ENCODE data around the gene CYBRD1. TPM values are rescaled to one million over a fixed set of nuclear protein-coding genes. Genes with fewer than 3 reads are reported as not detected.
"Not testable (repeated sequence)": the region's sequence is repeated elsewhere in the genome, so short reads cannot be mapped to it uniquely, and the experiment has no call there.

CYBRD1 gene
- total RNA-seq, 2 donors from 2014 or later = 34.6 to 59.7 TPM

DNA sequence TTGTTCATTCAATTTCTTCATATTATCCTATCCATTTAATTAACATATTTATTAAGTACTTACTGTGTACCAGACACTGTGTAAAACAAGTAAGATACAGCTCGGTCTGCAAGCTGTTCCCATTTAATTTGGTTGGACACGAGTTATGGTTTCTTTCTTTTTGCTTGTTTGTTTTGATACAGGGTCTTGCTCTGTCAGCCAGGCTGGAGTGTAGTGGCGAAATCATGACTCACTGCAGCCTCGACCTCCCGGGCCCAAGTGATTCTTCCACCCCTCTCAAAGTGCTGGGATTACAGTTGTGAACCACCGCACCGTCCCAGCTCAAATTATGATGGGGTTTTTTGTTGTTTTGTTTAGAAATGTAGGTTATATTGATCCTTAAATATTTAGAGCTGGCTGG lies 9.0 kb downstream of the CYBRD1 start:
- H3K27ac ChIP-seq = no peak overlapping the region
- no peak for ATAC-seq

DNA sequence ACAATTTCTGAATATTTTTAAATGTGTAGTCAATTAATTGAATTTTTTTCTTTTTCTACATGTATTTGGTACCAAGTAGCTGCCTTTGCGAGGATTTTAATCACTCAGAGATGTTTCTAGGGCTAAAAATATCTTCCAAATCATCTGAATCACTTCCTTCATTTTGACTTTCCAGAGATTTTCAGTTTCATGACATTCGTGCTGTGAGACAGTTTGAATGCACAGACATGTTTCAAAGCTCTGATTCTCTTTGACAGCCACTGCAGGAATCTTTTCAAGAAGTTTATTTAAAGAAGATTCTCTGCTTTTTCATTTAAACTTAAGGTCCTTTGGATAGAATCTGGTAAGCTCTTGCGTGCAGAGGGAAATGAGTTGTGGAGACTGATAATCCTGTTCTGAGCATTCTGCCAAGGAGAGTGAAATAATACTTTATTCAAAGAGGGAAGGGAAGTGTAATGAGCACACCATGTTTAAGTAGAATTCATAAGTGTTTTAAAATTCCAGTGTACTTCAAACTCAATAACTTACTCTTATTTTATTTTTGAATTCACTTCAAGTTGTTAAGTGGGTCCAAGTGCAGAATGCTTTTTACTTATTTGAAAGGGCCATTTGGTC lies 9.7 kb downstream of the CYBRD1 start:
- no peak overlapping the region for H3K4me3 ChIP-seq
- H3K36me3 ChIP-seq (replicated peaks in 1 of 2; ENCODE audit: insufficient read depth in 1 of 2, low read depth in 2 of 2) = no peaks in the 10 kb centered on the region
- DNase-seq = no peak
- no peak for ATAC-seq
- intact Hi-C loops (cut with DNase I) = no loop called here
- no peaks in the 10 kb centered on the region for H3K4me1 ChIP-seq
- peaks cover 0 to 7% of the 10 kb centered on the region in 2 donors for H3K27me3 ChIP-seq
- TF ChIP-seq, protein P1, sequence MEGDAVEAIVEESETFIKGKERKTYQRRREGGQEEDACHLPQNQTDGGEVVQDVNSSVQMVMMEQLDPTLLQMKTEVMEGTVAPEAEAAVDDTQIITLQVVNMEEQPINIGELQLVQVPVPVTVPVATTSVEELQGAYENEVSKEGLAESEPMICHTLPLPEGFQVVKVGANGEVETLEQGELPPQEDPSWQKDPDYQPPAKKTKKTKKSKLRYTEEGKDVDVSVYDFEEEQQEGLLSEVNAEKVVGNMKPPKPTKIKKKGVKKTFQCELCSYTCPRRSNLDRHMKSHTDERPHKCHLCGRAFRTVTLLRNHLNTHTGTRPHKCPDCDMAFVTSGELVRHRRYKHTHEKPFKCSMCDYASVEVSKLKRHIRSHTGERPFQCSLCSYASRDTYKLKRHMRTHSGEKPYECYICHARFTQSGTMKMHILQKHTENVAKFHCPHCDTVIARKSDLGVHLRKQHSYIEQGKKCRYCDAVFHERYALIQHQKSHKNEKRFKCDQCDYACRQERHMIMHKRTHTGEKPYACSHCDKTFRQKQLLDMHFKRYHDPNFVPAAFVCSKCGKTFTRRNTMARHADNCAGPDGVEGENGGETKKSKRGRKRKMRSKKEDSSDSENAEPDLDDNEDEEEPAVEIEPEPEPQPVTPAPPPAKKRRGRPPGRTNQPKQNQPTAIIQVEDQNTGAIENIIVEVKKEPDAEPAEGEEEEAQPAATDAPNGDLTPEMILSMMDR (IDR thresholded peaks at IDR 0.05) = no peak
- no peak for TF ChIP-seq POLR2A (IDR thresholded peaks at IDR 0.05)
- H3K9me3 ChIP-seq = no peaks in the 10 kb centered on the region
- 55 to 70% methylated on average over 3 of the region's 3 CpGs for WGBS, 2 donors
- H3K27ac ChIP-seq = no peak overlapping the region

More for the DNA sequence above, 9.0 kb downstream of the CYBRD1 start:
- H3K4me1 ChIP-seq = no peaks in the 10 kb centered on the region
- H3K4me3 ChIP-seq = no peak overlapping the region
- peak in 2 of 4 donors; percentile 17 to 23 for DNase-seq
- intact Hi-C loops (cut with DNase I) = no loop called here
- H3K9me3 ChIP-seq = no peaks in the 10 kb centered on the region
- peaks cover 0 to 7% of the 10 kb centered on the region in 2 donors for H3K27me3 ChIP-seq
- no peaks in the 10 kb centered on the region for H3K36me3 ChIP-seq (replicated peaks in 1 of 2; ENCODE audit: insufficient read depth in 1 of 2, low read depth in 2 of 2)
- TF ChIP-seq POLR2A (IDR thresholded peaks at IDR 0.05) = no peak
- TF ChIP-seq, protein P1 (IDR thresholded peaks at IDR 0.05) = no peak
- 52 to 61% methylated on average over 7 of the region's 7 CpGs for WGBS, 2 donors

- no peak overlapping the region for H3K27ac ChIP-seq
- DNase-seq = no peak
- 84 to 100% methylated on average over 1 of the region's 1 CpG for WGBS, 2 donors
- no peak overlapping the region for H3K4me3 ChIP-seq
- H3K36me3 ChIP-seq (replicated peaks in 1 of 2; ENCODE audit: insufficient read depth in 1 of 2, low read depth in 2 of 2) = no peaks in the 10 kb centered on the region
- intact Hi-C loops (cut with DNase I) = no loop called here
- H3K4me1 ChIP-seq = no peaks in the 10 kb centered on the region
- no peak for ATAC-seq
- TF ChIP-seq, protein P1 (IDR thresholded peaks at IDR 0.05) = no peak
- no peak for TF ChIP-seq POLR2A (IDR thresholded peaks at IDR 0.05)
- peaks cover 0 to 6% of the 10 kb centered on the region in 2 donors for H3K27me3 ChIP-seq
- H3K9me3 ChIP-seq = no peaks in the 10 kb centered on the region
Observed at GRCh38 chr2:171533331-171533730, 11.1 kb downstream of the CYBRD1 start.

GRCh38 chr2:171535528-171535927 lies 13.3 kb downstream of the CYBRD1 start:
- not testable (repeated sequence) for H3K27ac ChIP-seq, H3K4me1 ChIP-seq
- 73 to 75% methylated on average over 4 of the region's 4 CpGs for WGBS, 2 donors

GRCh38 chr2:171540437-171540836 lies 18.2 kb downstream of the CYBRD1 start:
- intact Hi-C loops (cut with DNase I) = no loop called here
- ATAC-seq (no peak), DNase-seq (no peak)
- no peak overlapping the region for H3K4me3 ChIP-seq
- no peaks in the 10 kb centered on the region for H3K36me3 ChIP-seq (replicated peaks in 1 of 2; ENCODE audit: insufficient read depth in 1 of 2, low read depth in 2 of 2)
- no peaks in the 10 kb centered on the region for H3K9me3 ChIP-seq
- TF ChIP-seq, protein P1 (IDR thresholded peaks at IDR 0.05) = no peak
- no peak for TF ChIP-seq POLR2A (IDR thresholded peaks at IDR 0.05)
- H3K27ac ChIP-seq = no peak overlapping the region
- no peaks in the 10 kb centered on the region for H3K4me1 ChIP-seq
- WGBS, 2 donors = 86 to 89% methylated on average over 4 of the region's 4 CpGs
- no peaks in the 10 kb centered on the region for H3K27me3 ChIP-seq

More at GRCh38 chr2:171535528-171535927, 13.3 kb downstream of the CYBRD1 start:
- H3K9me3 ChIP-seq; H3K27me3 ChIP-seq; ATAC-seq; intact Hi-C loops (cut with DNase I); H3K4me3 ChIP-seq; H3K36me3 ChIP-seq (replicated peaks in 1 of 2; ENCODE audit: insufficient read depth in 1 of 2, low read depth in 2 of 2); DNase-seq: not testable (repeated sequence)
